Measurements from ENCODE around the gene MARCHF10.

DNA sequence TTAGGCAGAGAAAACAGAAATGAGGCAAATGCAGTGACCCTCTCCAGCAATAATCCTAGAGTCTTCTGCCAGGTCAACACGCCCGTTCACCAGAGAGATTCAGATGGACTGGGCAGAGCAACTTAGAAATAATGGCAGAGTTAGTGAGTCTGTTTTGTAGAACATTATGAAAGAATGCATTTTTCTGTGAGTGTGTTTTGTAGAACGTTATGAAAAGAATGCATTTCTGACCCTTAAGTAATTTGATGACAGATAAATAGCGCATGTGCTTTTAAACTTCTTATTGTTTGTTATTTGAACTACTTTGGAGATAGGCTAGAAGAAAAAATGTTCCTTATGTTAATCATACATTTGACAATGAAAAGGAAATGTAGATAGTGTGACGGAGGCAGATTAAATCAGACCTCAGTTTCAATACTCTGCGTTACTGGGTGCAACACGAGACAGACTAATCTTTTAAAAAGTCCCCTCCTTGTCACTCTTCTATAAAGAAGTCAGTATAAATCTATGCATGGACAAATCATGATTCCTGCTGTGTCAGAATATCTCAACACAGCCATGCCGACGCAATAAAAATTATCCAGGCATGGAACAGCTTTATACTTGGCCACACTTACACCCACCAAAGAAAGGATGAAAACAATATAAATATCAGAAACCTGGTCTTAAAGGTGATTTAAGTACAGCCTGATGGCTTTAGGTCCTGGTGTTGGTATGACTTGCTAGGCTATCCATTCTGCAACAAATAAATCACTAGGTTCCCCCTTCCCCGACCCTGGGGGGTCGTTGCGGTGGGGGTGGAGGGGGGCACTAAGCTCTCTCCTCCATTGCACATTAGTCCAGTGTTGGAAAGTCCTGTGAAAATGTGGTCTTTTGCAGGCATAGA, 47.8 kb downstream of the MARCHF10 start:
- TF ChIP-seq, protein P1, sequence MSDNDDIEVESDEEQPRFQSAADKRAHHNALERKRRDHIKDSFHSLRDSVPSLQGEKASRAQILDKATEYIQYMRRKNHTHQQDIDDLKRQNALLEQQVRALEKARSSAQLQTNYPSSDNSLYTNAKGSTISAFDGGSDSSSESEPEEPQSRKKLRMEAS (IDR thresholded peaks at IDR 0.05; ENCODE audit: insufficient read depth, insufficient read length): no peak
- no peak for TF ChIP-seq POLR2A (IDR thresholded peaks at IDR 0.05; ENCODE audit: low read depth, low read length)
- no peak for TF ChIP-seq FOS (IDR thresholded peaks at IDR 0.05; ENCODE audit: borderline replicate concordance, insufficient read depth, low read length)
- TF ChIP-seq EZH2 (IDR thresholded peaks at IDR 0.05; ENCODE audit: borderline replicate concordance, low read depth, low read length, severe bottlenecking): no peak
- TF ChIP-seq, protein P2, sequence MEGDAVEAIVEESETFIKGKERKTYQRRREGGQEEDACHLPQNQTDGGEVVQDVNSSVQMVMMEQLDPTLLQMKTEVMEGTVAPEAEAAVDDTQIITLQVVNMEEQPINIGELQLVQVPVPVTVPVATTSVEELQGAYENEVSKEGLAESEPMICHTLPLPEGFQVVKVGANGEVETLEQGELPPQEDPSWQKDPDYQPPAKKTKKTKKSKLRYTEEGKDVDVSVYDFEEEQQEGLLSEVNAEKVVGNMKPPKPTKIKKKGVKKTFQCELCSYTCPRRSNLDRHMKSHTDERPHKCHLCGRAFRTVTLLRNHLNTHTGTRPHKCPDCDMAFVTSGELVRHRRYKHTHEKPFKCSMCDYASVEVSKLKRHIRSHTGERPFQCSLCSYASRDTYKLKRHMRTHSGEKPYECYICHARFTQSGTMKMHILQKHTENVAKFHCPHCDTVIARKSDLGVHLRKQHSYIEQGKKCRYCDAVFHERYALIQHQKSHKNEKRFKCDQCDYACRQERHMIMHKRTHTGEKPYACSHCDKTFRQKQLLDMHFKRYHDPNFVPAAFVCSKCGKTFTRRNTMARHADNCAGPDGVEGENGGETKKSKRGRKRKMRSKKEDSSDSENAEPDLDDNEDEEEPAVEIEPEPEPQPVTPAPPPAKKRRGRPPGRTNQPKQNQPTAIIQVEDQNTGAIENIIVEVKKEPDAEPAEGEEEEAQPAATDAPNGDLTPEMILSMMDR (IDR thresholded peaks at IDR 0.05; ENCODE audit: extremely low read depth in 1 of 2, insufficient read depth in 1 of 2, low read depth in 1 of 2, low read length in 2 of 2): no peak
- peak; percentile 17 for TF ChIP-seq JUN (IDR thresholded peaks at IDR 0.05; ENCODE audit: borderline replicate concordance, insufficient read depth, insufficient read length, low read depth)
- no peak for TF ChIP-seq POLR2AphosphoS5 (IDR thresholded peaks at IDR 0.05; ENCODE audit: insufficient read depth, low read depth, low read length)
